Thyroid gland (tissue), 4 donors: ENCODE data around the gene DHRS3.

ENCODE experiments used
- POLR2A ChIP-seq, 2 donors: fragments of 450-650 bp; IDR thresholded peaks; one replicate each; pipeline ENCODE4 v1.6.1; 2017; ENCODE audit warnings: antibody characterized with exemption in 2 of 2, mild to moderate bottlenecking in 2 of 2, moderate library complexity in 1 of 2
- TF ChIP-seq, protein P1 (sequence below), 6 experiments: fragments of 200-600 bp in 3 of 6; fragments of 450-650 bp in 3 of 6; sonication (generic) in 3 of 6; IDR thresholded peaks; one replicate each; pipeline ENCODE4 v1.5.1; 2016 to 2019; ENCODE audit warnings: antibody characterized with exemption in 6 of 6, mild to moderate bottlenecking in 2 of 6, inconsistent platforms in 1 of 6, moderate library complexity in 1 of 6

DNA sequence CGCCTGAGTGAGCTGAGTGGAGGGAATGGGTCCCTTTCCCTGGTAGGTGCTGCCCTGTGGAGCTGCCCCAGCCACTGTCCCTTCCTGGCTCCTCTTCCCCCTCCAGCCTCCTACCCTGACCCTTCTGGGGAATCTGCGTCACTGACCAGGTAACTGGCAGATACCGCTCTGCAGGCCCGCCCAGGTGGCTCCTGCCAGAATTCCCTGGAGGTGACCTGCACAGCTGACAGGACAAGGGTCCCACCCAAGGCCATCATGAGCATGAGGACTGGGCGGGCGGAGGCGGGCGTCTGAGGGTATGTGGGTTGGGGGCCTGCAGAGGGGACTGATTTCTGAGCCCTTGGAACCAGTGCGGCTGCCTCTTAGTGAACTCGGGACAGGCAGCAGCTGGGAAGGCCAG lies 32.5 kb downstream of the DHRS3 start:
- TF ChIP-seq, protein P1, sequence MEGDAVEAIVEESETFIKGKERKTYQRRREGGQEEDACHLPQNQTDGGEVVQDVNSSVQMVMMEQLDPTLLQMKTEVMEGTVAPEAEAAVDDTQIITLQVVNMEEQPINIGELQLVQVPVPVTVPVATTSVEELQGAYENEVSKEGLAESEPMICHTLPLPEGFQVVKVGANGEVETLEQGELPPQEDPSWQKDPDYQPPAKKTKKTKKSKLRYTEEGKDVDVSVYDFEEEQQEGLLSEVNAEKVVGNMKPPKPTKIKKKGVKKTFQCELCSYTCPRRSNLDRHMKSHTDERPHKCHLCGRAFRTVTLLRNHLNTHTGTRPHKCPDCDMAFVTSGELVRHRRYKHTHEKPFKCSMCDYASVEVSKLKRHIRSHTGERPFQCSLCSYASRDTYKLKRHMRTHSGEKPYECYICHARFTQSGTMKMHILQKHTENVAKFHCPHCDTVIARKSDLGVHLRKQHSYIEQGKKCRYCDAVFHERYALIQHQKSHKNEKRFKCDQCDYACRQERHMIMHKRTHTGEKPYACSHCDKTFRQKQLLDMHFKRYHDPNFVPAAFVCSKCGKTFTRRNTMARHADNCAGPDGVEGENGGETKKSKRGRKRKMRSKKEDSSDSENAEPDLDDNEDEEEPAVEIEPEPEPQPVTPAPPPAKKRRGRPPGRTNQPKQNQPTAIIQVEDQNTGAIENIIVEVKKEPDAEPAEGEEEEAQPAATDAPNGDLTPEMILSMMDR (IDR thresholded peaks at IDR 0.05) = no peak
- TF ChIP-seq POLR2A (IDR thresholded peaks at IDR 0.05) = no peak
